HCT116 (cell line): ENCODE results near the gene PDE4D. TPM values are rescaled to one million over a fixed set of nuclear protein-coding genes. Genes with fewer than 3 reads are reported as not detected.

Source experiments
- ATAC-seq: fragments of 200-7000 bp; cut with Tn5 transposase; 2 replicates; pipeline ENCODE4 v1.9.1; 2020; ENCODE audit warnings: mild to moderate bottlenecking, moderate library complexity
- BruUV-seq: library from RNA; stranded (reverse); fragments of 400-500 nt; replicated peaks from 2 replicates; lab custom pipeline; 2021; lab: Mats Ljungman, UMichigan
- CTCF ChIA-PET: fragments of 300-600 bp; sonication (Branson Sonifier 250); formaldehyde crosslinking; loops from one replicate; lab custom pipeline; 2021; ENCODE audit warnings: antibody characterized with exemption; lab: Charles Lee
- POLR2A ChIA-PET: fragments of 300-600, 350-600 bp; sonication (Branson Sonifier 250); formaldehyde crosslinking; loops from one replicate; lab custom pipeline; 2021; ENCODE audit warnings: antibody characterized with exemption; lab: Charles Lee
- RAD21 ChIA-PET, 2 experiments: fragments of 300-600 bp; sonication (Branson Sonifier 250); formaldehyde crosslinking; loops; one replicate each; lab custom pipeline; 2023; ENCODE audit warnings: low total read pairs in 2 of 2; ENCODE audit not compliant: uncharacterized antibody in 2 of 2, unreplicated experiment in 2 of 2, low non-redundant PET in 1 of 2; lab: Charles Lee
- DNase-seq: peaks from one replicate; pipeline ENCODE4 v3.0.0-alpha.2; 2010; ENCODE audit warnings: low read depth, low spot score
- H2AFZ ChIP-seq: fragments of 200-600 bp; shearing (Covaris generic), sonication (generic); 2 replicates; pipeline ENCODE4 v1.6.1; 2017; ENCODE audit warnings: low read depth, mixed run types, mixed read lengths, antibody characterized with exemption, low read length; ENCODE audit not compliant: poor library complexity, severe bottlenecking
- H3K27ac ChIP-seq: 2 replicates; pipeline ENCODE4 v1.5.1; 2012; ENCODE audit warnings: low read depth, low read length
- H3K27me3 ChIP-seq: fragments of 200-600 bp; sonication (generic); 2 replicates; pipeline ENCODE4 v1.6.1; 2016; ENCODE audit warnings: mixed run types, low read length, mixed read lengths; ENCODE audit not compliant: insufficient read depth
- H3K36me3 ChIP-seq, 2 experiments: fragments of 200-500 bp in 1 of 2; fragments of 200-600 bp in 1 of 2; sonication (Bioruptor generic) in 1 of 2; sonication (generic) in 1 of 2; 2 replicates each; pipeline versions ENCODE4 v1.5.1 to v1.6.1; 2014 to 2016; ENCODE audit warnings: low read length in 2 of 2, inconsistent platforms in 1 of 2, mixed read lengths in 1 of 2, mixed run types in 1 of 2; ENCODE audit not compliant: insufficient read depth in 2 of 2, control insufficient read depth in 1 of 2
- H3K4me1 ChIP-seq, 2 experiments: fragments of 200-600 bp in 1 of 2; sonication (generic) in 1 of 2; 2 replicates each; pipeline versions ENCODE4 v1.5.1 to v1.6.1; 2012 to 2017; ENCODE audit warnings: low read length in 2 of 2, inconsistent platforms in 1 of 2, mild to moderate bottlenecking in 1 of 2, mixed read lengths in 1 of 2, mixed run types in 1 of 2, moderate library complexity in 1 of 2; ENCODE audit not compliant: insufficient read depth in 2 of 2, control insufficient read depth in 1 of 2
- H3K4me2 ChIP-seq: fragments of 200-600 bp; sonication (generic); 2 replicates; pipeline ENCODE4 v1.6.1; 2017; ENCODE audit warnings: mixed run types, low read length, mixed read lengths
- H3K4me3 ChIP-seq, 2 experiments: fragments of 200-600 bp in 1 of 2; sonication (generic) in 1 of 2; replicated peaks in 1 of 2; 2 replicates each; pipeline ENCODE4 v1.5.1; 2011 to 2016; ENCODE audit warnings: low read length in 2 of 2, control low read depth in 1 of 2, low read depth in 1 of 2, mild to moderate bottlenecking in 1 of 2, mixed read lengths in 1 of 2, mixed run types in 1 of 2
- H3K79me2 ChIP-seq: fragments of 200-600 bp; sonication (generic); 2 replicates; pipeline ENCODE4 v1.6.1; 2017; ENCODE audit warnings: mild to moderate bottlenecking, mixed run types, low read length, moderate library complexity, mixed read lengths; ENCODE audit not compliant: insufficient read depth
- H3K9ac ChIP-seq: fragments of 200-600 bp; sonication (generic); 2 replicates; pipeline ENCODE4 v1.6.1; 2016; ENCODE audit warnings: low read length, mixed read lengths
- H3K9me2 ChIP-seq: fragments of 200-600 bp; sonication (generic), shearing (Covaris generic); 2 replicates; pipeline ENCODE4 v1.6.1; 2017; ENCODE audit warnings: mixed run types, mild to moderate bottlenecking, moderate library complexity; ENCODE audit not compliant: insufficient read depth
- H3K9me3 ChIP-seq, 2 experiments: fragments of 200-500 bp in 1 of 2; fragments of 200-600 bp in 1 of 2; sonication (Bioruptor generic) in 1 of 2; sonication (generic) in 1 of 2; 2 replicates each; pipeline ENCODE4 v1.6.1; 2014 to 2017; ENCODE audit warnings: low read length in 2 of 2, mixed read lengths in 2 of 2, inconsistent platforms in 1 of 2, low read depth in 1 of 2, mild to moderate bottlenecking in 1 of 2, mixed run types in 1 of 2, moderate library complexity in 1 of 2; ENCODE audit not compliant: control insufficient read depth in 1 of 2, insufficient read depth in 1 of 2
- H4K20me1 ChIP-seq: fragments of 200-600 bp; sonication (generic), shearing (Covaris generic); 2 replicates; pipeline ENCODE4 v1.6.1; 2017; ENCODE audit warnings: mixed run types, mild to moderate bottlenecking, moderate library complexity; ENCODE audit not compliant: insufficient read depth
- CBX3 ChIP-seq: IDR thresholded peaks from 2 replicates; pipeline ENCODE4 v1.6.1; 2012; ENCODE audit warnings: low read depth
- CEBPB ChIP-seq: IDR thresholded peaks from 2 replicates; pipeline ENCODE4 v1.6.1; 2012; ENCODE audit warnings: low read depth
- ELF1 ChIP-seq: IDR thresholded peaks from 2 replicates; pipeline ENCODE4 v1.6.1; 2012; ENCODE audit warnings: low read depth, borderline replicate concordance
- EZH2 ChIP-seq: fragments of 200-600 bp; sonication (generic); IDR thresholded peaks from 2 replicates; pipeline ENCODE4 v1.6.1; 2017; ENCODE audit warnings: antibody characterized with exemption, mixed run types
- FOSL1 ChIP-seq: IDR thresholded peaks from 2 replicates; pipeline ENCODE4 v1.6.1; 2012; ENCODE audit warnings: low read depth
- POLR2A ChIP-seq: IDR thresholded peaks from 2 replicates; pipeline ENCODE4 v1.7.0; 2011; ENCODE audit warnings: borderline replicate concordance; ENCODE audit not compliant: insufficient read depth, insufficient read length; ENCODE audit errors: extremely low read depth
- POLR2AphosphoS5 ChIP-seq: IDR thresholded peaks from 2 replicates; pipeline ENCODE4 v1.6.1; 2011; ENCODE audit warnings: mild to moderate bottlenecking, low read depth, low read length, moderate library complexity
- RAD21 ChIP-seq: IDR thresholded peaks from 2 replicates; pipeline ENCODE4 v1.6.1; 2012; ENCODE audit warnings: low read depth, mild to moderate bottlenecking
- SIN3A ChIP-seq: IDR thresholded peaks from 2 replicates; pipeline ENCODE4 v1.6.1; 2012; ENCODE audit warnings: low read depth
- SRF ChIP-seq: IDR thresholded peaks from 2 replicates; pipeline ENCODE4 v1.6.1; 2012; ENCODE audit warnings: low read depth
- YY1 ChIP-seq: IDR thresholded peaks from 2 replicates; pipeline ENCODE4 v1.6.1; 2011; ENCODE audit warnings: low read length, low read depth, moderate library complexity, mild to moderate bottlenecking; ENCODE audit not compliant: insufficient replicate concordance; ENCODE audit errors: extremely low read depth
- ZNF274 ChIP-seq: fragments of 200-500 bp; sonication (Bioruptor generic); IDR thresholded peaks from 2 replicates; pipeline ENCODE4 v1.6.1; 2014; ENCODE audit warnings: mild to moderate bottlenecking, low read depth, low read length, inconsistent platforms
- intact Hi-C: fragments of 100-400 bp; cut with micrococcal nuclease; formaldehyde crosslinking; loops from 2 replicates; pipeline ENCODE4 v1.10.0; 2022
- total RNA-seq: library from RNA; stranded (reverse); gene quantifications from one replicate; pipeline ENCODE4 v1.2.1, GENCODE V29; 2021; ENCODE audit not compliant: unreplicated experiment
- TF ChIP-seq, protein P1 (sequence below): IDR thresholded peaks from 2 replicates; pipeline ENCODE4 v1.6.1; 2012; ENCODE audit warnings: low read depth
- TF ChIP-seq, protein P2 (sequence below): IDR thresholded peaks from 2 replicates; pipeline ENCODE4 v1.6.1; 2012

The PDE4D gene
- total RNA-seq, 1 experiment from 2014 or later = 1.1 TPM

DNA sequence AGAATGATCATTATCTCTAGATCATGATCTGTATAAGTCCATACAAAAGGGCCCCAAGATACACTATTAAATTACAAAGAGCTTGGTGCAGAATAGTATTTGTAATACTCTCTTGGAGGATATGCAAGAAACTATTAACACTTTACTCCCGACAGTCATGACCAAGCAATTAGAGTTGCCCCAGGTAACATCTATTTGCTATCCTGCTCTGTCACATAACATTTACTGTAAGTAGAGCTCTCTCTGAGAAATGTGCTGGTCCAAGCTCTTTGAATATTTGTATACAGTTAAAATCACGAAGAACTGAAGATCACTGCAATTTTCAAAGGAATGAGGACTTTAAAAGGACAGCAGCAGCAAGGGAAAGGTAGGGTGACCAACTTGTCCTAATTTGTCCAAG is 757.0 kb downstream of the PDE4D start:
- ChIA-PET CTCF (no interaction called here), RAD21 (no interaction called here), POLR2A (no interaction called here)
- BruUV-seq = no TSS peak
- intact Hi-C loops = no loop called here
- Histone ChIP-seq H4K20me1 (no peaks in the 10 kb centered on the region), H3K9me3 (no peaks in the 10 kb centered on the region), H3K27ac (no peak overlapping the region), H3K79me2 (no peaks in the 10 kb centered on the region), H3K9ac (no peak overlapping the region), H2AFZ (no peak overlapping the region), H3K4me1 (no peaks in the 10 kb centered on the region), H3K36me3 (no peaks in the 10 kb centered on the region), H3K4me3 (no peak overlapping the region), H3K27me3 (no peaks in the 10 kb centered on the region), H3K9me2 (no peaks in the 10 kb centered on the region), H3K4me2 (no peak overlapping the region)
- ATAC-seq (no peak), DNase-seq (no peak)
- TF ChIP-seq, protein P1, sequence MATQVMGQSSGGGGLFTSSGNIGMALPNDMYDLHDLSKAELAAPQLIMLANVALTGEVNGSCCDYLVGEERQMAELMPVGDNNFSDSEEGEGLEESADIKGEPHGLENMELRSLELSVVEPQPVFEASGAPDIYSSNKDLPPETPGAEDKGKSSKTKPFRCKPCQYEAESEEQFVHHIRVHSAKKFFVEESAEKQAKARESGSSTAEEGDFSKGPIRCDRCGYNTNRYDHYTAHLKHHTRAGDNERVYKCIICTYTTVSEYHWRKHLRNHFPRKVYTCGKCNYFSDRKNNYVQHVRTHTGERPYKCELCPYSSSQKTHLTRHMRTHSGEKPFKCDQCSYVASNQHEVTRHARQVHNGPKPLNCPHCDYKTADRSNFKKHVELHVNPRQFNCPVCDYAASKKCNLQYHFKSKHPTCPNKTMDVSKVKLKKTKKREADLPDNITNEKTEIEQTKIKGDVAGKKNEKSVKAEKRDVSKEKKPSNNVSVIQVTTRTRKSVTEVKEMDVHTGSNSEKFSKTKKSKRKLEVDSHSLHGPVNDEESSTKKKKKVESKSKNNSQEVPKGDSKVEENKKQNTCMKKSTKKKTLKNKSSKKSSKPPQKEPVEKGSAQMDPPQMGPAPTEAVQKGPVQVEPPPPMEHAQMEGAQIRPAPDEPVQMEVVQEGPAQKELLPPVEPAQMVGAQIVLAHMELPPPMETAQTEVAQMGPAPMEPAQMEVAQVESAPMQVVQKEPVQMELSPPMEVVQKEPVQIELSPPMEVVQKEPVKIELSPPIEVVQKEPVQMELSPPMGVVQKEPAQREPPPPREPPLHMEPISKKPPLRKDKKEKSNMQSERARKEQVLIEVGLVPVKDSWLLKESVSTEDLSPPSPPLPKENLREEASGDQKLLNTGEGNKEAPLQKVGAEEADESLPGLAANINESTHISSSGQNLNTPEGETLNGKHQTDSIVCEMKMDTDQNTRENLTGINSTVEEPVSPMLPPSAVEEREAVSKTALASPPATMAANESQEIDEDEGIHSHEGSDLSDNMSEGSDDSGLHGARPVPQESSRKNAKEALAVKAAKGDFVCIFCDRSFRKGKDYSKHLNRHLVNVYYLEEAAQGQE = no peak
- TF ChIP-seq POLR2A = no peak

DNA sequence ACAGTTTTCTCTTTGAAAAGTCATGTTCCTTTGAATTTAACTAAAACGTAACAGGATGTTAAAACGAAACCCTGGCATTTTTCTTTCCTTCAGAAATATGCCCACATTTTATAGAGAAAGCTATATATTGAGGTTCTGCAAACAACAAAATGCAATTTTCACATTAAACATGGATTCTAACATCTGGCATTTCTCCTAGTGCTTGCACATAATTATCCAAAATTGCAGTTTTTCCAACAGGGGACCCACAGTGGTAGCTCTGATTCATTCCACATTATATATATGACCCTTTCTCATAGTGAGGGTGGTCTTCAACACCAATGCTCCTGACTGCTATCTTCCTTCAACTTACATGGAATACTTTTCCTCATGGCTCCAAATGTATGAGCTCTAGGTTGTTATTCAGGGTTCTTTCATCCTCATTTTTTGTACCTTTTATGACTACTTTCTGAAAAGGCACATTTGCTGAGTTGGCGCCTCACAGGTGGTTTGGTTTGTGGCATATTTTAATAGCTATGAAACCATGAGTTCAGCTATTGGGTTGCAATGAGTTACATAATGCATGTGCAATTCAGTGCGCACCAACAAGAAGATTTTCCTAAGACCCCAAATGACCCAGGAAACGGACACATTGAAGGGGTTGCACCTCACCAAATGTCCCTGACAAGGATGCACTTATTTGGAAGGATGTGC is 758.9 kb downstream of the PDE4D start:
- DNase-seq (no peak), ATAC-seq (no peak)
- H3K4me1 ChIP-seq = no peaks in the 10 kb centered on the region
- no peak overlapping the region for H2AFZ ChIP-seq
- H3K27ac ChIP-seq = no peak overlapping the region
- H3K4me2 ChIP-seq = no peak overlapping the region
- ChIA-PET CTCF (no interaction called here), RAD21 (no interaction called here), POLR2A (no interaction called here)
- intact Hi-C loops = no loop called here
- no peaks in the 10 kb centered on the region for H3K9me3 ChIP-seq
- no peaks in the 10 kb centered on the region for H3K36me3 ChIP-seq
- no peak overlapping the region for H3K4me3 ChIP-seq
- H3K79me2 ChIP-seq = no peaks in the 10 kb centered on the region
- no peak overlapping the region for H3K9ac ChIP-seq
- H3K27me3 ChIP-seq = no peaks in the 10 kb centered on the region
- H3K9me2 ChIP-seq = no peaks in the 10 kb centered on the region
- no peaks in the 10 kb centered on the region for H4K20me1 ChIP-seq
- no TSS peak for BruUV-seq
- TF ChIP-seq SIN3A = no peak
- TF ChIP-seq ELF1 = no peak
- TF ChIP-seq YY1 = no peak
- TF ChIP-seq, protein P2, sequence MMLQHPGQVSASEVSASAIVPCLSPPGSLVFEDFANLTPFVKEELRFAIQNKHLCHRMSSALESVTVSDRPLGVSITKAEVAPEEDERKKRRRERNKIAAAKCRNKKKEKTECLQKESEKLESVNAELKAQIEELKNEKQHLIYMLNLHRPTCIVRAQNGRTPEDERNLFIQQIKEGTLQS = no peak
- TF ChIP-seq EZH2 = no peak
- no peak for TF ChIP-seq CEBPB
- TF ChIP-seq POLR2AphosphoS5 = no peak
- TF ChIP-seq ZNF274 = no peak
- TF ChIP-seq, protein P1 = no peak
- TF ChIP-seq FOSL1 = no peak
- TF ChIP-seq CBX3 = no peak
- no peak for TF ChIP-seq RAD21
- TF ChIP-seq SRF = no peak
